HG03097 (cell line): ENCODE results near the gene IFRD2.
"Not testable (repeated sequence)": the region's sequence is repeated elsewhere in the genome, so short reads cannot be mapped to it uniquely, and the experiment has no call there.

Experiments used
- ATAC-seq: cut with Tn5 transposase; IDR thresholded peaks from one replicate; pipeline ENCODE4 v1.9.1; 2021; ENCODE audit not compliant: unreplicated experiment, low FRiP score

The IFRD2 gene

GRCh38 chr3:50258029-50258680 is 34.1 kb downstream of the IFRD2 start:
- no peak for ATAC-seq

- ATAC-seq: no peak
These were observed 35.0 kb downstream of the IFRD2 start for GRCh38 chr3:50256978-50257890.

GRCh38 chr3:50255251-50255615 is 37.0 kb downstream of the IFRD2 start:
- ATAC-seq: no peak

GRCh38 chr3:50254577-50255250 is 37.5 kb downstream of the IFRD2 start:
- no peak for ATAC-seq

- ATAC-seq: no peak
These were observed 41.0 kb downstream of the IFRD2 start for GRCh38 chr3:50251220-50251619.

- ATAC-seq: no peak
These were observed 41.7 kb downstream of the IFRD2 start for GRCh38 chr3:50250514-50250913.

- ATAC-seq: no peak
These were observed 42.8 kb downstream of the IFRD2 start for GRCh38 chr3:50249457-50249856.

GRCh38 chr3:50248387-50248786 is 43.8 kb downstream of the IFRD2 start:
- ATAC-seq: no peak

GRCh38 chr3:50246517-50246954 is 45.7 kb downstream of the IFRD2 start:
- ATAC-seq: no peak

GRCh38 chr3:50245831-50246516 is 46.3 kb downstream of the IFRD2 start:
- ATAC-seq: peak; percentile 56

GRCh38 chr3:50245251-50245745 is 46.9 kb downstream of the IFRD2 start:
- no peak for ATAC-seq

- not testable (repeated sequence) for ATAC-seq
These were observed 47.4 kb downstream of the IFRD2 start for GRCh38 chr3:50244813-50245212.

GRCh38 chr3:50243543-50243895 is 48.7 kb downstream of the IFRD2 start:
- no peak for ATAC-seq

GRCh38 chr3:50242851-50243542 is 49.2 kb downstream of the IFRD2 start:
- no peak for ATAC-seq

- ATAC-seq: no peak
These were observed 49.9 kb downstream of the IFRD2 start for GRCh38 chr3:50242381-50242770.

- no peak for ATAC-seq
These were observed 50.4 kb downstream of the IFRD2 start for GRCh38 chr3:50241713-50242380.

- ATAC-seq: no peak
These were observed 51.1 kb downstream of the IFRD2 start for GRCh38 chr3:50241163-50241562.

- no peak for ATAC-seq
These were observed 52.6 kb downstream of the IFRD2 start for GRCh38 chr3:50239649-50240048.

GRCh38 chr3:50238549-50239026 is 53.6 kb downstream of the IFRD2 start:
- ATAC-seq: no peak
